GM04504 (cell line): ENCODE data around the gene CDC16.
"Not testable (repeated sequence)": the region's sequence is repeated elsewhere in the genome, so short reads cannot be mapped to it uniquely, and the experiment has no call there.

ENCODE experiments used
- DNase-seq: peaks from one replicate; pipeline ENCODE4 v3.0.0-alpha.2; 2012; ENCODE audit warnings: low read depth

Gene CDC16

DNA sequence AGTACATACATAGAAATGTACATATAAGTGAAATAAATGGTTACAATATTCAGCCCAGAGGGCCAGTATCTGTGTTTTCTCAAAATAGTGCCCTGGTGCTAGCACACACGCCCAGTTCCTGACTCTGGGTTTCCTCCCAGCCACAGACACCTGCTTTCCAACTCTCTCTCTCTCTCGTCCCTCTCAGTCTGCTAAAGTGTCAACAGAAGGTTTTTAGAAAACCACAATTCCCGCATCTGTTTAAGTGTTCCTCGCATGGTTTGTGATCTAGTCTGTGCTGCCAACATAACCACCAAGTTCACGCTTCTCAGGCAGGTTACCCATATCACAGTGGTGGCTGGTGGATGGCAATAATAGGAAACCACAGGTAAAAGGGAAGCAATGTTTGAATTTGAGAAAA, 28.9 kb downstream of the CDC16 start:
- no peak for DNase-seq

DNA sequence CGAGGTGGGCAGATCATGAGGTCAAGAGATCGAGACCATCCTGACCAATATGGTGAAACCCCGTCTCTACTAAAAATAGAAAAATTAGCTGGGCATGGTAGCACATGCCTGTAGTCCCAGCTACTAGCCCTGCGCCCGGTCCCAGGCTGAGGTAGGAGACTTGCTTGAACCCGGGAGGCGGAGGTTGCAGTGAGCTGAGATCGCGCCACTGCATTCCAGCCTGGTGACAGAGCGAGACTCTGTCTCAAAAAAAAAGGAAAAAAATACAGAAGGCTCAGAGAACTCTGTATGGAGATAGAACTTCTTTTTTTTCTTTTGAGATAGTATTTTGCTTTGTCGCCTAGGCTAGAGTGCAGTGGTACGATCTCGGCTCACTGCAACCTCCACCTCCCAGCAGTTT, 29.6 kb downstream of the CDC16 start:
- DNase-seq: not testable (repeated sequence)

DNA sequence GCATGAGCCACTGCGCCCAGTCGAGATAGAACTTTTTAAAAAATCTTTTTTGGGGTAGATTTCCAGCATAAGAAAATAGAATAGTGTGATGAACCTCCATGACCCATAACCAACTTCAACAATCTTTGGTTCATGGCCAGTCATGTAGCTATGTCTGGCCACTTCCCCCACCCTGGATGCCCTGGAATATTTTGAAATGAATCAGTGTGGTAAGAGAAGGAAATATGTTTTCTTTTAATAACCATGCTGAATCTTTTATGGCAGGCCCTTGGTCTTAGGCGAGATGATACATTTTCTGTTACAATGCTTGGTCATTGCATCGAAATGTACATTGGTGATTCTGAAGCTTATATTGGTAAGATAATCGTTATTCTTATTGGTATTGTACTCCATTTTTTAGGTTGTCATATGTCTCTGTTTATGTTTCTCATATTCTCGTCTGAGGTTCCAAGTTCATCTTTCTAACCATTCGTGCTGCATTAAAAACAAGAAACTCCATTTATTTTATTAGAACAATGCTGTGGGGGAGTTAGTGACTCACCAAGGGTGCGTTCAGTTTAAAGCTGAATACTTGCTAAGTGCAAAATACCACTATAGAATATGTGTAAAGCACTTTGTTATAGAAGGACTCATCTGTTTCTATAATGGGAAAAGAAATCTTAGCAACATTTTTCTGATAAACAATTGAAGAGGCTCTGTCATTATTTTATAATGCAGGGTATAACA, 30.4 kb downstream of the CDC16 start:
- DNase-seq: no peak

DNA sequence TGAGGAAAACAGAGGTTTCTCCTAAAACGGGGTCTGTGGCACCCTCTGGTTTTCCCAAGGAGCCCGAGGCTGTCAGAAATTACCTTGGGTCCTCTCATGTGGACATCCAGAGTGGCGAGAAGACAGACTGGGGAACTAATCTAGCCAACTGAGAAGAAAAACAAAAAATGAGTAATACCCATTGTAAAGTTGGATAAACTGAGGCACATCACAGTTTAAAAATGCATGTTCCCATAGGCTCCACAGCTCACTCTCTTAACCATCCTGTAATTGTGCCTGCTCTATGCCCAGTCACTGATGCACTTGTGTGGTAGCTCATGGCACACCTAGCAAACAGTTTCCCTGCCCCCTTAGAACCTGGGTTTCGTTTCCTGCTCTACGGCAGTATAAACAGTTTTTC, 31.5 kb downstream of the CDC16 start:
- DNase-seq: no peak

DNA sequence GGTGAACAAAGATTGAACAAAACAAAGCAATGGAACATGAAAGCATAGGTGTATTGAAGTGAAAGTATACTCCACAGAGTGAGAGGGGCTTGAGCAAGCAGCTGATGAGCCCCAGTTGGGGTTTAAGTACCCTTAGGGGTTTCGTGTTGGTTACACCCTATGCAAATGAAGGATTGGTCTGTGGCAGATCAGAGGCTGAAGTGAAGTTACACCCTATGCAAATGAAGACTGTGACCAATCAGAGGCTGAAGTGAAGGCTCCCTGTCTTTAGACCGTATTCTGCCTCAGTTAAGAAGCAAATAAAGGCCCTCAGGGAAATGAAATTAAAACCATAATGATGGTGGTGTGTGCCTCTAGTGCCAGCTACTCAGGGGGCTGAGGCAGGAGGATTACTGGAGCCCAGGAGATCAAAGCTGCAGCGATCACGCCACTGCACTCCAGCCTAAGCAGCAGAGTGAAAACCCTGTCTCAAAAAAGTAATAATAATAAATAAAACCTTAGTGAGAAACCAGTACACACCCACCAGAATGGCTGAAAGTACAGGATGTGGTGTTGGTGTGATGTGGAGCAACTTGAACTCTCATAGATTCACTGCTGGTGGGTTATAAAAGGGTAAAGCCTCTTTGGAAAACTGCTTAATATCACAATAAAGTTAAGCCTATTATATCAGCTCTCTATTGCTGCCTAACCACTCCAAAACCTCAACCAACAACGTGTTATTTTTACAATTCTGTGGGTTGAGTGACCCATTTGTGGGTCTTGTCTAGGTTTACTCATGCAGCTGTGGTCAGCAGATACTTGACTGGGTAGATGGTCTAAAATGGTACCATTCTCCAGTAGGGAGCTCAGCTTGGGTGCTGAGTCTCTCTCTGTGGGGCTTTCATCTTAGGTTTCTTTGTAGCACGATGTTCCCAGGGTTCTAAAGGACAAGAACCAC, 33.9 kb downstream of the CDC16 start:
- DNase-seq: no peak

DNA sequence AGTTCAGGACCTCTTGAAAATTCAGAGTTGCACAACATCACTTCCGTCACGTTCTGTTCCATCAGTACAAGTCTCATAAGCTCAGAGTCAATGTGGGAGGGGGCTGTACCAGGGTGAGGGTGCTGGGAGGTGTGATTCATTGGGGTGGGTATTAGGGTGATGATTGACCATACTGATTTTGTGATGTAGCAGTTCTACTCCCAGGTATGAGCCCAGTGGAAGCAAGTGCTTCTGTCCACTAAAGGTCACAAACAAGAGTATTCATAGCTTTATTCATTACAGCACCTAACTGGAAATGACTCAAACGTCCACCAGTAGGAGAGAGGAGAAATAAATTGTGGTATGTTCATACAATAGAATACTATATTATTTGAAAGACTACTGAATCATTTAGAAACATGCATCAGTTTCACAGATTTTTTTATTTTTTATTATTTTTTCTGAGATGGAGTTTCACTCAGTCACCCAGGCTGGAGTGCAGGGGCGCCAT, 34.6 kb downstream of the CDC16 start:
- no peak for DNase-seq

DNA sequence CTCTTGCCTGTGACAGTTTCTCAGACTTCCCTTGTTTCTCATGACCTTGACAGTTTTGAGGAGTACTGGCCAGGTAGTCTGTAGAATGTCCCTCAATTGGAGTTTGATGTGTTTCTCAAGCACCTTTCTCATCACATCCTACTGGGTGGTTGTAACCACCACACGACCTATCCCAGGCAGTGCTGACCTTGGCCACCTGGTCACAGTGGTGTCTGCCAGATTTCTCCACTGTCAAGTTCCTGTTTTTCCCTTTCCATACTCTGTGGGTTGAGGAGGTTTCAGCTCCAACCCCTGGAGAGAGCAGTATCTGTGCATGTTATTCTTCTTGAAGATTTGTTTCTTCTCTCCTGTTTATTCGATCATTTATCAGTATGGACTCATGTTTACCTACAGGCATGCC, 38.3 kb downstream of the CDC16 start:
- no peak for DNase-seq

DNA sequence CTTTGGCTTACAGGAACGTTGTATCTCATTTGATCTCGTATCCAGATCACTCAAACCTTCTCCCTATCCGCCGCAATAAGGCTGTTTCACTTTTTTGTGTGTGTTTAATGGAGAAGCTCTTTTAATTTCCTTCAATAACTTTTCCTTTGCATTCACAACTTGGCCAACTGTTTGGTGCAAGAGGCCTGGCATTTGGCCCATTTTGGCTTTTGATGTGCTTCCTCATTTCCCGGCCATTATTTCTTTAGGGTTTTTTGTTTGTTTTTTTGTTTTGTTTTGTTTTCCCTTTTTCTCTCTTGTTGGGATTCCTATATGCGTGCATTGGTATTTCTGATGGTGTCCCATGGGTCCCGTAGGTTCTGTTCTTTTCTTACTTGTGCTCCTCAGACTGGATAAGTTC, 40.6 kb downstream of the CDC16 start:
- no peak for DNase-seq

DNA sequence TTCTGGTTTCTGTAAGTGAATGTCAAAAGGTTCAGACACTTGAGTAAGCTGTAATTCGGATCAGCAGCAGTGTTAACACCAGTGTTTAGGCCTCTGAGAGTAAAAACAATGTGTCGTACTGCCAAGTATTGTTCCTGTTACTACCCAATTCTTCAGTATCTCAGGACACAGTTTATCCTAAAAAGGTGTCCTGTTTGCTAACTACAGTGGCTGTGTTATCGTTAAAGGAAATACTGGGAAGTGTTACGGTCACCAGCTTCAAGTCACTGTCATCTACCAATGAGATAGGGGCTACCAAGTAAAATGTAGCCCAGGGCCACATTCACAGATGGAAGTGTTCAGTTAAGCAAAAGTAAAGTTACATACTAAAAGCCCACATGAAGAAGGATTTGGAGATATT, 44.4 kb downstream of the CDC16 start:
- no peak for DNase-seq

DNA sequence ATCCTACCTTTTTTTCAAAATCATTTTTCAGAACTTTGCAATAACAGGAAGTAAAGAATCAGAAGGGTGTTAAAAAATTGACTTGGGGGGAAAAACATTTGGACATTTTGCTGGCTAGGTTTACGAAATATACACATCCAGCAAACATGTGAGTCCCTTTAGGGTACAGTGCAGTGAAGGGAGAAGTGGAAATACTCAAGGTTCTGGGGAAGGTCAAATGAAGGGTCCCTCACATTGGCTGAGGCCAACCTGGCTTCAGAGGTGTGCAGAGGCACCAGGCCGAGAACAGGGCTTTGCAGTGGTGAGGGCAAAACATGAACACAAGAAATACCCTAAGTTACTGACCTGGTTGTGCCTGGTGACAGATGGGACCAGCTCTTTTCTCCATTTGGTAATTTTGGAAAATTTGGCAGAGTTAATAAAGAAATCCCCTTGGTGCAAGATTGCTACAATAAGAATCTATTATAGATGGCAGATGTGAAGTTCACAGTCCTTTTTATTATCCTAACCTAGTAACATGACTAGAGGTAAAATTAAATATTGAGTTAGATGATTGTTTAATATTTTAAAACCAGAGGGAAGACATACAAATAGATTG, 45.2 kb downstream of the CDC16 start:
- DNase-seq: no peak

DNA sequence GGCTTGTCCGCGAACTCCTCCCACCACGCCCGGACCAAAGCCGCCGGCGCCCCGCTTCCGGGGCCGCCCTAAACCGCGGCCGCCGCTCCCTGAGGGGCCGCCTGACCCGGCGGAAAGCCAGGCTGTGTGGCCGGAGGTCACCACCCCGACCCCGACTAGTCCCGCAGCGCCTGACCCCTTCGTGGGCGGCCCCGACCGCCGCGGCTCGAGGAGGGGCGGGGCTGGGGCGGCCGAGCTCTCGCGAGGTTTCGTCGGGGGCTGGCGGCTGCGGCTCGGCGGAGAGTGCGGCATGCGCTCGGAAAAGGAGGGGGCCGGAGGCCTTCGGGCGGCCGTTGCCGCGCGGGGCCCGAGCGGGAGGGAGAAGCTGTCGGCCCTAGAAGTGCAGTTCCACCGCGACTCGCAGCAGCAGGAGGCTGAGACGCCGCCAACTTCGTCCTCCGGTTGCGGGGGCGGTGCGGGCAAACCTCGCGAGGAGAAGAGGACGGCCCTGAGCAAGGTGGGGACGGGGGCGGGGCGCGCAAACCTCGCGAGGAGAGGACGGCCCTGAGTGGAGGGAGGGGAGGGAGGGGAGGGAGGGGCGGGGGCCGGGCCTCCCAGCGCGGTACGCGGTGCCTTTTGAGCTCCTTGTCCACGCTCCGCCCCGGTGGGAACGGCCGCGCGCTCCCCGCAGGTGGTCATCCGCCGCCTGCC, 46.8 kb downstream of the CDC16 start, which contains the start of gene UPF3A:
Gene UPF3A, plus strand, starts transcription at position 251 of the 690 bp plus-strand sequence. Its CDS starts 39 bp downstream, at position 290.
- peak; percentile 84 for DNase-seq

DNA sequence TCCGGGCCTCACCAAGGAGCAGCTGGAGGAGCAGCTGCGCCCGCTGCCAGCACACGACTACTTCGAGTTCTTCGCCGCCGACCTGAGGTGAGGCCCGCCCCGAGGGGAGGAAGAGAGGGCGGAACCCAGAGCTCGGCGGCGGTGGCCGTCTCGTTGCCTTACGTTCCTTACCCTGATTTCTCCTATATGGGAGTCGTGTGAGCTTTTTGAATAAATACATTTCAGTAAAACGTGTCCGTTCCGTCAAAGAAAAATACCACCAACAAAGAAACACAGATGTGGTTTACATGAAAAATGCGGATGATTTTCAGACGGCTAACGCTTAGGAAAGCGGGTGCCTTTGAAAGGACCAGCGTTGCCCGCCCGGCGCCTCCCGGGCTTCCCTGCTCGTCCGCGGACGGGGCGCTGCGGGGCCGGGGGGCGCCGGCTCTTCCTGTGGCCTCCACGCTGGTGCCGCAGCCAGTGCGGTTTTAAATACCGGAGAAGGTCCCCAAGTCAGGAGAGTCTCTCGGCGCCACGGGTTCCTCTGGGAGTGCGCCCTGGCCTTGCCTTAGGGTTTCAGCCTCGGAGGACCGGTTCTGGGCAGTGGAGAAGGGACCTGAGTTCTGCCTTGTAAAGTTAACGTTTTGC, 47.5 kb downstream of the CDC16 start:
- DNase-seq: peak; percentile 54

DNA sequence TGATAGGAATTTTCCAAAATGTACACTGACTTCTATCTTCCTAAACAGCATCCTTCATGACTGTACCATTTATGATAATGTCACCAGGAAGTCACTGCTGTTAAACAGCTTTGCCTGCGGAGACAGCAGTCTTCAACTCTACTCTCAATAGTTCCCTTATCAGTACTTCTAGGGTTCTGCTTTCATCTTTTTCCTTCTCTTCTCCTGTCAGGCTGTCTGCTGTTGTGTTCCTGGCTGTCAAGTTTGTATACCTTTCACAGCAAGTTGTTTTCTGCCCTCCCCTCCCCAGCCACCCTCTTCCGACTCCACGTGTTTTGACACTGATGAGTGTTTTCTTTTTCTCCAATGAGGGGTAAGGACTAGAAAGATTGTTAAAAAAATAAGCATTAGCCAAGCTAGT, 48.9 kb downstream of the CDC16 start:
- DNase-seq: no peak

DNA sequence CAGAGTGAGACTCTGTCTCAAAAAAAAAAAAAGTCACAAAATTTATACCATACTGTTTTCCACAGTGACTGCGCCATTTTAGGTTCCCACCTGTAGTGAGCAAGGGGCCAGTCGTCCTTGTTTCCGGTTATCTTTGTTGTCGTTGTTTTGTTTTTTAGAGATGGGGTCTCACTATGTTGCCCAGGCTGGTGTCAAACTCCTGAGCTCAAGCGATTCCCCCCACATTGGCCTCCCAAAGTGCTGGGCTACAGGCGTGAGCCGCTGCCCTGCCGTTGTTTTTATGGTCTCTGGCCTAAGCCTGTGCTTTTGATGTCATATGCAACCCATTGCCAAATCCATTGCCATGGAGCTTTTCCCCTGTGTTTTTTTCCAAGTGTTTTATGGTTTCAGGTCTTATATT, 50.0 kb downstream of the CDC16 start:
- DNase-seq: no peak

DNA sequence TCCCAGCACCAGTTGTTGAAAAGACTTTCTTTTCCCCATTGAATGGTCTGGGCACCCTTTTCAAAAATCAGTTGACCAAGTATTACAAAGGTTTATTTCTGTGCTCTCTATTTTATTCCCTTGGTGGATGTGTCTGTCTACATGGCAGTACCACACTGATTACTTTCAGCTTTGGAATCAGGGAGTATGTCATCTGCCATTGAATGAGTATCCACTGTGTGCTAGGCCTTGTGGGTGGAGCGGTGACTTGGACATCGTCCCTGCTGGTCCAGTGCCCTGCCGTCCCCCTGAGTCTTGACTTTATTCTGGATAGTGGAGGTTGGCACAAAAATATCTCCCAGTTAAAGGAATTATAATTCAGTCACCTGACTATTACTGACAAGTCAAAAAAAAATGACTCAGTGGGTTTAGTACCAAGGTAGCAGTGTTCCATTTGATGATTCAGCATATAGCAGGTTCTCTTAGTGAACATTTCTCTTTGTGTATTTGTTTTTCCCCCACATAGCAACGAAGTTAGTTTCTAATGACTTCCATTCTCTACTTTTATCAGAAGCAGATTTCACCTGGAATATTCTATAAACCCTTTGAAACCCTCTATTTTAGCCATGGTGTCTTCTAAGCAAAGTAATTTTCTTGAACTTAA, 50.6 kb downstream of the CDC16 start:
- no peak for DNase-seq

DNA sequence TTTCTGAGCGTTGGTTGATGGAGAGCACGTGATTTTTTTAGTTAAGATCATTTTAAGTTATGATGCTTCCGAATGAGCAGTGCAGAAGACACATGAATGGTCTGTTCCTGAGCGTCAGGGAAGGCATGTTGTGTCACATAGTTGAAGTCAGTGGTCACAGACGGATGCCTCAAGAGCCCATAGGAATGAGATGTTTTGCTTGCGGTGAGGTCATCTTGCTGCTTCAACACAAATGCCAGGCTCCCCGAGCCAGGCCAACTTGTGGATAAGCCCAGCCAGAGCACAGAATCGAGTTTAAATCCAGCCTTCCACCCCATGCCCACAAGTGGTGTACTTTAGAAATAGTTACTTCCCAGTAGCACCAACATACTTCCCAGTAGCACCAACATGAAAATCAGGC, 52.1 kb downstream of the CDC16 start:
- DNase-seq: no peak

DNA sequence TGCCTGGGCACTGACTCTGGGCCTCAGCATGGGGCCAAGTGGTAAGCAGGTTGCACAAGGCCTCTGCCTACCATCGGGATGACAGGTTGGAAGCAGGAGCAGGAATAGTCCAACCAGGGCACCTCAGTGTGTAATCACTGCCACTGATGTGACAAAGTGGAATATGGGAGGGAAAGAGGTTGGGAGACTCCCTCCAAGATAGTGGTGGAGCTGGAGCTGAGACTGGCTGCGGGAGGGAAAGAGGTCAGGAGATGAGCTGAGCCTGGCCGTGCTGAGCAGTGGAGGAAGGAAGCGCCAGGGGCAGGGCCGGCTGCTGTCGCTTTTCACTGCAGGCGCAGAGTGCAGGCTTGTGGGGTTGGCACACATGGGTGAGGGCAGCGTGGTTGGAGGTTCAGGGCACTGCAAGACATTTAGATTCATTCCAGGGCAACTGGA, 53.5 kb downstream of the CDC16 start:
- no peak for DNase-seq

DNA sequence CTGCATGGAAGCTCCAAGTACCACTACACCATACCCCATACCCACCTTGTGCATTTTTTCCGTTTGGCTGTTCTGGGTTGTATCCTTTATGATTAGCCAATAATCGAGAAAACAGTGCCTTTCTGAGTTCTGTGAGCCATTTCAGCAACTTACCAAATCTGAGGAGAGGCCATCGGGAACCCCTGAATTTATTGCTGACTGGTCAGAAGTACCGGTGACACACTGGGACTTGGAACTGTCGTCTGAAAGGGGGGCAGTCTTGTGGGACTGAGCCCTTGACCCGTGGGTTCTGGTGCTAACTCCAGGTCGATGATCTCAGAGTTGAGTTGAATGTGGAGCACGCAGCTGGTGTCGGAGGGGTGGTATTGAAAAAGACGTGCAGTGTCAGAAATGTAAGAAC, 61.8 kb downstream of the CDC16 start:
- DNase-seq: no peak

DNA sequence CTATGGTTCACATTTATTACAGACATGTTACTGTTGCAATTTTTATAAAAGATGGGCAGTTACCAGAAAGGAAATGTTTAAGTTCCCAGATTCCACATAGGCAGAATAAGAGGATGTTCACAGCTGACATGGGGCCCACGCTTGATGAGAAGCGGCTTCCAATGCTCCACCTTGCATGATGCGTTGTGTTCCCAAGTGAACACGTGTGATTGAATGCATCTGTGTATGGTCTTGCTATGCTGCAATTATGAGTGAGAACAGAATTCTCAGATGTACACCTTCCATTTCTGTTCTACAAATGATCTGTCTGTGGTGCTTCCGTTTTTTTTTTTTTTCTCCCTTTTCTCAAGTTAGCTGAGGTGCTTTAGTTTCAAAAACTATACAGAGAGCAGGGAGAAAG, 62.2 kb downstream of the CDC16 start:
- DNase-seq: no peak

DNA sequence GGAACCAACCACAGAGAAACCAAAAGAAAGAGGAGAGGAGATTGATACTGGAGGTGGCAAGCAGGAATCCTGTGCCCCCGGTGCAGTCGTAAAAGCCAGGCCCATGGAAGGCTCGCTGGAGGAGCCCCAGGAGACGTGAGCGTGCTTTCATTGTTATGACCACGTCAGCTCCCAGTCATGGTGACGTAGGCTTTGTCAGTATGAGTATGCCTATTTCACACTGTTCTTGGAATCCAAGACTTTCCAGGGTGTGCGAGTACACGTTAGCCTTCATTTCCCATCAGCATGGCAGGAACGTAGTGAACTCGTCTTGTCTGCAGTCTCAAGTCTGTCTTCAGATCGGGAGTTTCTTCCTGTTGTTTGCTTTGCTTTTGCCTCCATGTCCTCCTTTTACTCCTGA, 64.2 kb downstream of the CDC16 start:
- no peak for DNase-seq
